ENCODE measurements around the gene PLCG2. TPM values are rescaled to one million over a fixed set of nuclear protein-coding genes. Genes with fewer than 3 reads are reported as not detected.
A peak's percentile ranks its signal among the peaks of the same experiment; 100 is the strongest.

The PLCG2 gene
- total and polyA plus RNA-seq, 2 of the 8 experiments (the other 6 are each of a cell fraction or from before 2014, with no cell fraction given): 6.1 to 6.9 TPM

- TF ChIP-seq RNF2 (IDR thresholded peaks at IDR 0.05; ENCODE audit: borderline replicate concordance, low read depth, low read length, missing control alignments, poor library complexity, severe bottlenecking) (no peak), MAX (IDR thresholded peaks at IDR 0.05) (peak; percentile 66), BACH1 (IDR thresholded peaks at IDR 0.05; ENCODE audit: low read length) (no peak), CREB1 (IDR thresholded peaks at IDR 0.05) (peak; percentile 19; the same call in 1 of the 2 replicates), CTCF (IDR thresholded peaks at IDR 0.05; ENCODE audit: control extremely low read depth in 1 of 3, insufficient read depth in 1 of 3, low read depth in 1 of 3, low read length in 3 of 3) (no peak), SP1 (IDR thresholded peaks at IDR 0.05; ENCODE audit: low read depth, low read length) (no peak), CBX5 (IDR thresholded peaks at IDR 0.05; ENCODE audit: low read depth, low read length) (no peak), KDM4A (IDR thresholded peaks at IDR 0.05; ENCODE audit: low read depth, low read length, severe bottlenecking) (peak; percentile 72), TBP (IDR thresholded peaks at IDR 0.05; ENCODE audit: low read depth, low read length) (no peak), ZNF274 (IDR thresholded peaks at IDR 0.05; ENCODE audit: borderline replicate concordance, extremely low read depth, low read length) (no peak), CHD1 (IDR thresholded peaks at IDR 0.05; ENCODE audit: low read depth, low read length) (no peak), YY1 (IDR thresholded peaks at IDR 0.05; ENCODE audit: low read depth, low read length) (peak; percentile 73), SIX5 (IDR thresholded peaks at IDR 0.05; ENCODE audit: low read depth, low read length) (peak; percentile 77), E2F6 (IDR thresholded peaks at IDR 0.05) (peak; percentile 60), MAFK (IDR thresholded peaks at IDR 0.05; ENCODE audit: low read depth, low read length) (no peak), RXRA (IDR thresholded peaks at IDR 0.05; ENCODE audit: insufficient read depth, low read depth, low read length) (no peak), KDM5A (IDR thresholded peaks at IDR 0.05; ENCODE audit: low read length) (no peak), JUN (IDR thresholded peaks at IDR 0.05; ENCODE audit: low read depth, low read length) (no peak)
These were observed 33.2 kb upstream of the PLCG2 start (continued) for GRCh38 chr16:81745704-81746558.
